SHP77 (cell line): Measurements from ENCODE around the gene ZDHHC24.

Experiments
- DNase-seq, 2 experiments: peaks; one replicate each; lab custom pipeline; 2025; lab: John Stamatoyannopoulos, UW

The ZDHHC24 gene

DNA sequence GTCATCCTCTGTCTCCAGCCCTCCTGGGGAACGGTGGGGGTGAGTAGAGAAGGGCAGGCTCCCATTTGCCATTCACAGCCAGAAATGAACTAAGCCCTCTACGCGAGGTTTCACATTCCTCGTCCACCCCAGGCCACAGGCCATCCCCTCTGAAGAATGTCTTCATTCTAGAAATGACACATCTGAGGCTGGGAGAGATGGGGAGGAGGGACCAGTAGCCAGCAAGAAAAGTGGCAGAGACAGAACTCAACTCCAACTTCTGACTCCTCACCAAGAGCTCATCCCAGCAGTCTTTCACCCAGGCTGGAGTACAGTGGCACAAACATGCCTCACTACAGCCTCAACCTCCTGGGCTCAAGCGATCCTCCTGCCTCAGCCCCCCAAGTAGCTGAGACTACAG lies 19.1 kb upstream of the ZDHHC24 start:
- no peak for DNase-seq

DNA sequence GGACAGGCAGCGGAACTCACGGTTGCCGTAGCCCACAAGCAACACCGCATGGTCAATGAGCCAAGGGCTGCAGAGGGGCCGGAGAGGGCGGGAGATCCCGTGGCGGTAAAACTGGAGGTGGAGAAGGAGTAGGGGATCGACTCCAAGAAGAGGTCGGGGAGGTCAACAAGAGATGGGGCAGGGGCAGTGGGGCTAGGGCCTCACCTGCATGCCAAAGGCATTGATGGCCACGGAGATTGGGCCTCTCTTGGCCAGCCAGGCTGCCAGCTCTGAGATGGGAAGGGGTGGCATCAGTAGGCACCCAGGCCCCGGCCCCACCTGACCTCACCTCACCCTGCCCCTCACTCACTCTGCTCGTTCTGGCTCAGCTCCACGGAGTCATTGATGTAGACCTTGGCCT lies 18.7 kb upstream of the ZDHHC24 start:
- no peak for DNase-seq

DNA sequence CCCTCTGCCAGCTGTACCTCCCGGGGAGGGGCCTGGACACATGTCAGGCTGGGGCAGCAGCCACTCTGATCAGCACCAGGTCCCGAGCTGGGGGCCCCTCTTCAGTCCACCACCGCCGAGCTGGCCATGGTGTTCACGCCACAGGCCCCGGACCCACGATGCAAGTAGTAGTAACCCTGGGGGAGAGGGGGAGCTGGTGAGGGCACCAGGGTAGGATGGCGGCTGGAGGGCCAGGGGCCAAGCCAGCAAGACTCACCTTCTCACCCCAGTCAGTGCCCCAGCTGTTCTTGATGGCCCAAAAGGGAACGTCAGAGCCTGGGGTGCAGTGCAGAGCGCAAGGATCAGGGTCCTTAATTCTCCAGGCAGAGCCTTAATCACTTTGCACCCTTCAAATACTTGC lies 18.0 kb upstream of the ZDHHC24 start:
- no peak for DNase-seq

DNA sequence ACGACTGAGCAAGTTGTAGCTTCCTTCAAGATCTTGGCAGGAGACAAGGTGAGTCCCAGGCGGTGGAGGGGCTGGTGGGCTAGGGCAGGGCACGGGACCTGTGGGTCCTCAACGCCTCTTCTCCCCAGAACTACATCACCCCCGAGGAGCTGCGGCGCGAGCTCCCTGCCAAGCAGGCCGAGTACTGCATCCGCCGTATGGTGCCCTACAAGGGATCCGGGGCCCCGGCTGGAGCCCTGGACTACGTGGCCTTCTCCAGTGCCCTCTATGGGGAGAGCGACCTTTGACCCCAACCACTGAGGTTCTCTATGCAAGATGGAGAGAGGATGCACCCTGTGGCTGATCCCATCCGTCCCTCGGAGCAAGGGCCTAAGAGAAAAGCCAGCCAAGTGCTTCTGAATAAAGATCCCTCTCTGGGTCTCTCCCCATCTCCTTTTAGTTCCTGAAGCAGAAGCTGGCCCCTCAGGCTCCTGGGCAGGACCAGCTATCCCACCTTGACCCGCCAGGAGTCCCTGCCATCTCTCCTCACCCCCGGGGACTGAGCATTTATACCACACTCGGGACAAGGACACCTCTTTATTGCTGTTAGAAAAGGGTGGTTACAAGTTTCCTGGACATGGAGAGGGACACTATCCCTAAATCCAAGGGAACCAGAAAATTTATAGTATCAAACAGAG lies 17.2 kb upstream of the ZDHHC24 start:
- DNase-seq = no peak

DNA sequence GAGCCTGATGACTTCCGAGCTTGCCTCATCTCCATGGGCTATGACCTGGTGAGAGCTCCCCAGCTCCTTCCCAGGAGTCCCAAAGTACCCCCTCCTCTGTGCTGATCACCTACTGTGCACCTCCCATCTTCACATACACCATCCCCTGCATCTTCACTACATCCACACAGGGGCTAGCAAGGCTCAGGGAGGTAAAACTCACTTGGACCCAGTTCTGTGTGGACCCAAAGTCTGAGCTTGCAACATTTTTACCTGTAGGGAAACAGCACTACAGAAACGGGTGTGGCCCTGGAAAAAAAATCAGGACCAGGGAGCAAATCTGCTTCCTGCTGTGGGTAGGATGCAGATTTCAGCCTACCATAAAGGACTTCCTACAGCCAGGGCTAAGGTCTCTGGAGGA lies 16.4 kb upstream of the ZDHHC24 start:
- no peak for DNase-seq

DNA sequence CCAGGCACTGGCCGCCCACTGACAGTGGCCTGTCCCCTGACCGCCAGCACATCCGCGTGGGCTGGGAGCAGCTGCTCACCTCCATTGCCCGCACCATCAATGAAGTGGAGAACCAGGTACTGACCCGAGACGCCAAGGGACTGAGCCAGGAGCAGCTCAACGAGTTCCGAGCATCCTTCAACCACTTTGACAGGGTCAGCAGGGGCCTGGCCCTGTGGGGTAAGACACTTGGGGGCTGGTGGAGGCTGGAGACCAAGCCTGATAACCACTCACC lies 16.1 kb upstream of the ZDHHC24 start:
- no peak for DNase-seq

DNA sequence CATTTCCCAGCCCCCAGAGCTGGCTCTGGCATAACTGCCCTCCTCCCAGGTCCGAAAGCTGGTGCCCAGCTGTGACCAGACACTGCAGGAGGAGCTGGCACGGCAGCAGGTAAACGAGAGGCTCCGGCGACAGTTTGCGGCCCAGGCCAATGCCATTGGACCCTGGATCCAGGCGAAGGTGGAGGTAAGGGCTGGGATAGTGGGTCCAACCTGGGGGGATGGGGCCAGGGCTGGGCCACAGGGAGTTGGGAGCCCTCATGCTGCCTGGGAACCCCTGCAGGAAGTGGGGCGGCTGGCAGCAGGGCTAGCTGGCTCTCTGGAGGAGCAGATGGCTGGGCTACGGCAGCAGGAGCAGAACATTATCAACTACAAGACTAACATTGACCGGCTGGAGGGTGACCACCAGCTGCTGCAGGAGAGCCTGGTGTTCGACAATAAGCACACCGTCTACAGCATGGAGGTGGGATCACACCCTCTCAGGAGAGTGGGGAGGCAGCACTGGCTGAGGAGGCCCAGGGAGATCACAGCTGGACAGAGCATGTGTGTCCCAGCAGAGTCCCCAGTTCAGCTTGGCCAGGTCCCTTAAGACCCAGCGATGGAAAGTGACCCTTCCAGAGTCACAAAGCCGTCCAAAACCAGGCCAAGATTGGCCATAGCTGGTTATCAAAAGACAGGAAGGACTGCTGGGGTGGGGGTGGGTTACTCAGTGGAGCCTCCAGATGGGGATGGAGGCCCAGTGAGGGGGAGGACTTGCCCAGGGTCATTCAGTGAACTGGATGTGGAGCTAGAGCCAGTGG lies 15.5 kb upstream of the ZDHHC24 start:
- DNase-seq = peak in 1 of 2 experiments; percentile 65

DNA sequence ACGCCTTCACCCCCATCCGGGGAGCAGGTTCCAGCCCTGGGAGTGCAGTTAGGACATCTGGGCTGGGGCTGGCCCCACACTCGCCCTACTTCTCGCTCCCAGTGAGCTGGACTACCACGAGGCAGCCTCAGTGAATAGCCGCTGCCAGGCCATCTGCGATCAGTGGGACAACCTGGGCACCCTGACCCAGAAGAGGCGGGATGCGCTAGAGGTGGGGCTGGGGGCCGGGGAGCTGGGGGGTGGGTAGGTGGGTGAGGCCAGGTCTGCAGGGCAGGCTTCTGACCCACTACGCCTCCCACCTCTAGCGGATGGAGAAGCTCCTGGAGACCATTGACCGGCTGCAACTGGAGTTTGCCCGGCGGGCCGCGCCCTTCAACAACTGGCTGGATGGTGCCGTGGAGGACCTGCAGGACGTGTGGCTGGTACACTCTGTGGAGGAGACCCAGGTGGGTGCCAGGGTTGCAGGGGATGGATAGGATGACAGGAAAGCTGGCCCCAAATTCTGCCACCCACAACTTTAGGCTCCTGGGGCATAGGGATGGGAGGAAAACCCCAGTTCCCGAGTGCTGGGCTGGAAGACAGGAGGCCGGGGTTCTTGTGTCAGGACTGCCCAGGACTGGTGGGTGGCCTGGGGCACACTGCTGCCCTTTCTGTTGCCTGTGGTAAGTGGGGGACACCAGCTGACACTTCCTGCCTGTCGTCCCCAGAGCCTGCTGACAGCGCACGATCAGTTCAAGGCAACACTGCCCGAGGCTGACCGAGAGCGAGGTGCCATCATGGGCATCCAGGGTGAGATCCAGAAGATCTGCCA lies 14.2 kb upstream of the ZDHHC24 start:
- DNase-seq = no peak

DNA sequence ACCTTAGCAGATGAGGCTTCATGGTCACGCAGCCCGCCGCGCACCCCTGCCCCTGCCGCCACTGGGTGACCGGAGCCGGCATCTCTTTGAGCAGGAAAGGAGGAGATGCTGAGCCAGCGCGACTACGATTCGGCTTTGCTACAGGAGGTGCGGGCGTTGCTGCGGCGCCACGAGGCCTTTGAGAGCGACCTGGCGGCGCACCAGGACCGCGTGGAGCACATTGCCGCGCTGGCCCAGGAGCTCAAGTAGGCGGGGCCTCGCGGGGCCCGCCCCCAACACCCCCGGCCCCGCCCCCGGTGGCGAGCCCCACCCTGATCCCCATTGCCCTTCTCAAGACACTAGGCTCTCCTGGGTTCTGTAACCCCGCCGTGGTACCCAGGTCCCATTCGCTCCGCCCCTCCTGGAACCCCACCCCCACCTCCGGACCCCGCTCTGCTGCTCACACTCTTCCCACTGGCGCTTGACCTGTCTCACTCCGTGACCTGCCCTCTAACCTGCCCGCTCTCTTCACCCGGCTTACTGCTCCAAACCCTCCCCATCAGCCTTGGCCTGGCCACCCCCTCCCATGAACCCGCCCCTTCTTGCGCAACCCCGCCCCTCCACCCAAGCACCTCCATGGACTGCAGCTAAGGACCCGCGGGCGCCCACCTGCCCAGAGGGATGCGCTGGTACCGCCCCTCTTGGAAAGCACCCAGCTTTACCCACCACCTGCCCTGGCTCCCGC lies 13.5 kb upstream of the ZDHHC24 start:
- DNase-seq = peak in 1 of 2 experiments; percentile 44

DNA sequence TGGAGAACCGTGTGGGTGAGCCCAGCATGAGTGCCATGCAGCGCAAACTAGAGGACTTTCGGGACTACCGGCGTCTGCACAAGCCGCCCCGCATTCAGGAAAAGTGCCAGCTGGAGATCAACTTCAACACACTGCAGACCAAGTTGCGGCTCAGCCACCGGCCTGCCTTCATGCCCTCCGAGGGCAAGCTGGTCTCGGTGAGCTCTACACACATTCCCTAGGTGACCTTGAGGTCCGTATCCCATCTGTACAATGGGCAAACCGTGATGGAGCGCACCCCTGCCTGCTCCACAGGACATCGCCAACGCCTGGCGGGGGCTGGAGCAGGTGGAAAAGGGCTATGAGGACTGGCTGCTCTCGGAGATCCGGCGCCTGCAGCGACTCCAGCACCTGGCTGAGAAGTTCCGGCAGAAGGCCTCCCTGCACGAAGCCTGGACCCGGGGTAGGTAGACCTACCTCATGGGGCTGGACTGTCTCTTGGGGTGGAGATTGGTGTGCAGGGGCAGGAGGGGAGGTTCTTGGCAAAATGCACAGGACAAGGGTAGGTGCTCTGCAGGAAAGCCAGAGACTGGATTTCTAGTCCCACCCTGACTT lies 12.0 kb upstream of the ZDHHC24 start:
- DNase-seq = peak; percentile 49 to 73

DNA sequence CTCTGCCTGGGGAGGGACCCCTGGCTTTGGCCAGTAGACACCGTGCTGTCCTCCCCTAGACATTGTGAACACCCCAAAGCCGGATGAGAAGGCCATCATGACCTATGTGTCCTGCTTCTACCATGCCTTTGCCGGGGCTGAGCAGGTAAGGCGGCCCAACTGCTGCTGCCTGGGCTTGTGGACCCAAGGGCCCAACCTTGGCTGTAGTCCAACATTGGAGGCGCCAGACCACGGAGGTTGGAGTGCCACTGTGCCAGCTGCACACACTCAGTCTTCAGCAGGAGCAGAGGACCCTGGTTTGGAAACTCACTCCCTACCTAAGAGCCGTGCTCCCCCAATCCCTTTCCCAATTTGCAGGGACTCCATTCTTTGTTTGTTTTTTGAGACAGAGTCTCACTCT lies 10.2 kb upstream of the ZDHHC24 start:
- peak; percentile 80 to 87 for DNase-seq

DNA sequence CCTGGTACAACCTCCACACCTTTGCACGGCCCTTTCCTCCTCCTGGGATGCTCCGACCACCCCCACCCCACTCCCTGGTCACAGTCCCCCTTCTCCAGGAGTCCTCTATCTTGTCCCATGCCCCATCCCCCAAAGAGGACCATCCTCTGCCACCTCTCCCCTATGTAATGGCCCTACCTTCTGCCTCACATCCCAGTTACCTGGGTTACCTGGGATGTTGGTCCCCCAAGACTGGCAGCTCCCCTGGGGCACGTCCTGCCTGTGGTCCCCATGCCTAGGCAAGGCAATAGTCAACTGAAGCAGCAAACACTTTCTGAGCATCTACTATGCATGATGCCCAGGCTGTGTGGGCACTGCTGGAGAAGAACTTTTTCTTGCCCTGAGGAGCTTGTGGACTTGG lies 9.6 kb upstream of the ZDHHC24 start:
- DNase-seq = no peak

DNA sequence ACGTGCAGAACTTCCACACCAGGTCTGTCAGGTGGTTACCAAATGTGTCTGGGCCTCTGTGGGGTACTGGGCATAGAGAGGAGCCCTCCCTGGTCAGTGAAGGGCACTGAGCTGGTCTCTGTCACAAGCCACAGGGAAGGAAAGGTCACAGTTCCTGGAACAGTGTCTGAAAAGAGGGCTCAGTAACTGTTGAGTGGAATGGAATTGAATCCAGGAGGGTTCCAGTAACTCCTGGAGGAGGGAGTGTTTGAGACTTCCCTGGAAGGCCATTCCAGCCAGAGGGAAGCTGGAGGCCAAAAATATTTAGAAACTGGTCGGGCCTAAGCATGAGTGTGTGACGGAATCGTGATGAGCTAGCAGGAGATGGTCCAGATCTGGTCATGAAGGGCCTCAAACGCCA lies 8.8 kb upstream of the ZDHHC24 start:
- DNase-seq = no peak

DNA sequence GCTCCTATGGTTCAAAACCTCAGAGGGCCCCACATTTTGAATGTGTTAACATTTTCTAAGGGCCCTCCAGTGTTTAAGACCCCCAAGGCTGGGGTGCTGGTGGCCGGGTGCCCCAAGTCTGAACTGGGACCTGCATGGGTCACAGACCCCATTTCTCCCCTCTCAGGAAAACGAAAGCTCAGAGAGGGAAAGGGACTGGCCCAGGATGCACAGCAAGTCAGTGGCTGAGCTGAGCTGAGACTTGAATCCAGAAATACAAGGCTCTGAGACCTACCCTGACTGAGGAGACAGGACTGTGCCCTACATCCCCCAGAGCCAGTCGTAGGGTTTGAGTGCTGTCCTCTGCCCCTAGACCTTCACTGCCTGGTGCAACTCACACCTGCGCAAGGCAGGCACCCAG lies 5.0 kb upstream of the ZDHHC24 start:
- no peak for DNase-seq

DNA sequence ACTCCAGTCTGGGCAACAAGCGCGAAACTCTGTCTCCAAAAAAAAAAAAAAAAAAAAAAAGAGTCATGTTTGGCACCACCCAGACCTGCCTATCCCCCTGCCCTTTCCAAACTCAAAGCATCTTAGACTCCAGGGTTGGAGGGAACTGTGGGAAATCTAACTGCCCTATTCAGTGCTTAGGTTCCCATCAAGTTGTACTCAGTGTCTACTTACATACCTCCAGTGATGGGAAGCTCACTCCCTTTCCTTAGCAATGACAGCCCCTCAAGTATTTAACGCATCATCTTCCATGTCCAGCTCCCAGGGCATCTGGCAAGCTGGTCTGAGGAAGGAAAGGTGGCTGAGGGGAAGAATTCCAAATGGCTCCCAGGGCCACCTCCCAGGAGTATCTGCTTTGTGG lies 3.8 kb upstream of the ZDHHC24 start:
- DNase-seq = no peak

DNA sequence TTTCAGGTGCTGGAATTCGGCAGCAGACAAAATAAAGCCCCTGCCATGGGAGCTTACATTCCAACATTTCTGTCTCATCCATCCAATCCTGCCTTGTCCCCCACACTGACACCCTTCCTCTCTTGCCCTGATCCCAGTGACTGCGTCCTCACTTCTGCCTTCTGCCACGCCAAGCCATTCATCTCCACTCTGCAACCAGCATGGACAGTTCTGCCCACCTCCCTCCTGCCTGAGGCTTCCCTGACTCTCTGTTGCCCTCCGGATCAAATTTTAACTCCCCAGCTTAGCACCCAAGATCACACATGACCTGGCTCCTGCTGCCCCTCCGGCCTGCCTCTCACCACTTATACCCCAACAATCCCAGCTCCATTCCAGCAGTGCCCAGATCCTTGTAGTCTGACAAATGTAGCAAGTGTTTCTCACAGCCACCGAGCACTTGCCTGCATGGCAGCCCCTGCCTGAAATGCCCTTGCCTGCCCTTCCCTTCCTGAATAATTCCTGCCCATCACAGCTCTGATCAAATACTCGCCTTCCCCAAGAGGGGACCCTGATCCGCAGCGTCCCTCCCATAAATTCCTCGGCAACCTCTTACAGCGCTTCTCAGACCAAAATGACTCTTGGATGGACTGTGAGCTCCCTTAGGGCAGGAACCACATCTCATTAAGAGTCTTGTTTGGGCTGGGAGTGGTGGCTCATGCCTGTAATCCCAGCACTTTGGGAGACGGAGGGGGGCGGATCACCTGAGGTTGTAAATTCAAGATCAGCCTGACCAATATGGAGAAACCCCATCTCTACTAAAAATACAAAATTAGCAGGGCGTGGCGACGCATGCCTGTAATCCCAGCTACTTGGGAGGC lies 3.2 kb upstream of the ZDHHC24 start:
- no peak for DNase-seq

DNA sequence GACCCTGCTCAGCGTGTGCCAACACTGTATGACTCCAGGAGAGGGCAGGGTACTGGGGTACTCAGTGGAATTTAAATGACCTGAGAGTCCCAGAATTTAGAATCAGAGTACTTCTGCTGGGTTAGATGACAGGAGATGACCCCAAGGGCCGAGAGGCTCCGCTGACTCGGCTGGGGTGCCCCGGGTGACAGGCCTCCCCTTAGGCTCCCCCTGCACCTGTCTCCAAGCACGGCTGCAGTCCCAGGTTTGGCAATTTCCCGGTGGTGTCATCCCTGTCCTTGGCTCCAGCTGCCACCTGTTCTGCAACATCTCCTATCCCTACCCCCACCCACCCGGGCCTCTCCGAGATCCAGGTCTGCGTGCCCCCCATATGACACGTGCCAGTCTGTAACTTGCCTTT lies 2.2 kb upstream of the ZDHHC24 start:
- DNase-seq = no peak

DNA sequence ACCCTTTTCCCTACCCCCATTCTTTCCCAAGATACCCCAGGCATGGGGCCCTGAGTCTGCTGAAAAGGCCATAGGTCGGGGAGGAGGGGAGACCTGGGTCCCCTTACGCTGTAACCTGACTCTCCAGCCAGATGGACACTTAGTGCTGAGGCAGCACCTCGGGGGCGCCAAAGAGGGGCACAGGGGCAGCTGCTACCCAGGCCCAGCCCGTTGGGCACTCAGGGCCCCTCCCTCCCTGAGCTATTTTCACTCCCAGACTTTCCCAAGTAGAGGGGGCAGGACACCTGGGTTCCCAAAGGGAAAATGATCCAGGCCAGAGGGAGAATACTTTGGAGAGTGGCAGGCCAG lies 1.8 kb upstream of the ZDHHC24 start:
- DNase-seq = no peak

DNA sequence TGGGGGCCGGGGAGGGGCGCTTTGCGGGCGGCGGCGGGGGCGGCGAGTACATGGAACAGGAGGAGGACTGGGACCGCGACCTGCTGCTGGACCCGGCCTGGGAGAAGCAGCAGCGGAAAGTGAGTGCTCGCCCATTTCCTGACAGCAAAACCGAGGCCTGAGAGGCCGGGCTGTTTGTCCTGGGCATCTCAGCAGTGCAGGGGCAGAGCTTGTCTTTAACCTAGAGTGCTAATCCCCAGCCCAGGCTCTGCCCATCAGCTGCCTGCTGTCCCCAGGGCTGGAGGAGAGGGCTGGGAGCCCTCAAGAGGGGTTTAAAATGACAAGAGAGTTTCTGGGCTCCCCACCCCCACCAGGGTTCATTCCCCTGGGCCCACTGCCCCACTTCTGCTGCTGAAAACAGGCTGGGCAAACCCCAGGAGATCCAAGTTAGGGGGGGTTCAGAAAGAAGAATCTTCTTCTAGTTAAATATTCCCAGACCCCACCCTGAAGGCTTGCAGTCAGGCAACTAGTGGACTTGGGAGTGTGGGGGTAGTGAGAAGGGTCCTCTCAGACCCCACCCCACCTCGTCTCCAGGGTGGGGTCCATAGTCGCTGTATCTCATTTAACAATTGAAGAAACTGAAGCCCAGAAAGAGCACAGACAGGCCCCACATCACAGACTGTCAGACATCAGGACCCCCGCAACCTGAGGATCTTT lies 1.3 kb upstream of the ZDHHC24 start:
- DNase-seq = no peak

DNA sequence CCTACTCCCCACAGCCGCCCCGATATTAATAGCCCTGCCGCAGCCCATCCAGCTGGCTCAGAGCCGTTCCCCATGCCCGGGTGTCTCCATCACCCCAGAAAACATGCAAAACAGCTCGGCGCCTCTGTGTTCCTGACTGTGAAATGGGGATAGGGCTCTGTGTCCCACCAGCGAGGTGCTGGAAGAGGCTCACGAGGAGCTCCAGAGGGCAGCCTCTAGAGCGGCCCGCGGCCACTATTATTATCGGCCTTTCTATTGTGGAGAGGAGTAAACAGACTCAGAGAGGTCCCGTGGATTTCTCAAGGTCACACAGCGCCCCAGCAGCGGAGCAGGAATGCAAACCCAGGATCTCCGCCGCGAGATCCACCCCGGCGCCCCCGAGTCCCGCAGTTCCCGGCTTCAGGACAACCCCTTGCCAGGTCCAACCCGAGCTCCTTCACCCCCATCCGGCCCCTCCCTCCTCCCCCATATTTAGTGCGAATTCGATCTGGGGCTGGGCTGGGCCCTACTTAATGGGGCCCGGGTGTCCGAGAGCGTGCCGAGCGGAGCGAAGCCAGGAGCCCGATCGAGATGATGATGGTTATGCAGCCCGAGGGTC lies 619 bp upstream of the ZDHHC24 start, which contains the start of gene ACTN3:
TSS of gene ACTN3 (plus strand) at position 536 of the 598 bp plus-strand sequence. CDS start at position 571, 35 bp downstream.
- DNase-seq = no peak
